ENCODE measurements around the gene ZDHHC12.
"Not testable (repeated sequence)": the region's sequence is repeated elsewhere in the genome, so short reads cannot be mapped to it uniquely, and the experiment has no call there.

GRCh38 chr9:128693738-128694137 is 30.2 kb downstream of the ZDHHC12 start:
- TF ChIP-seq EZH2 (IDR thresholded peaks at IDR 0.05; ENCODE audit: borderline replicate concordance, low read depth, low read length, poor library complexity, severe bottlenecking); CTCF (conservative IDR thresholded peaks at IDR 0.05; ENCODE audit: low read depth, low read length): not testable (repeated sequence)

All from A673 (cell line).